OCI-LY3 (cell line): Measurements from ENCODE around the gene DYRK2.
A peak's percentile ranks its signal among the peaks of the same experiment; 100 is the strongest.

ENCODE experiments used
- H2AFZ ChIP-seq: fragments of 200-600, 300-600 bp; shearing (Covaris generic); 2 replicates; pipeline ENCODE4 v1.6.0; 2014; ENCODE audit warnings: antibody characterized with exemption, low read depth, low read length
- H3K27ac ChIP-seq: fragments of 200-600, 300-600 bp; sonication (generic); 2 replicates; pipeline ENCODE4 v1.5.1; 2014; ENCODE audit warnings: mild to moderate bottlenecking, low read length, moderate library complexity, mixed read lengths
- H3K27me3 ChIP-seq: fragments of 200-600, 300-600 bp; sonication (generic); 2 replicates; pipeline ENCODE4 v1.6.1; 2014; ENCODE audit warnings: low read depth, low read length, mixed read lengths
- H3K36me3 ChIP-seq: fragments of 200-600, 300-600 bp; sonication (generic); replicated peaks from 2 replicates; pipeline ENCODE3; 2014; ENCODE audit warnings: low read depth, low read length, mixed read lengths
- H3K4me1 ChIP-seq: fragments of 300-600, 200-600 bp; sonication (generic); 2 replicates; pipeline ENCODE4 v1.6.1; 2014; ENCODE audit warnings: low read length, mixed read lengths
- H3K4me2 ChIP-seq: fragments of 200-600, 300-600 bp; sonication (generic); 2 replicates; pipeline ENCODE4 v1.6.1; 2014; ENCODE audit warnings: low read length, mixed read lengths
- H3K4me3 ChIP-seq: fragments of 300-600, 200-600 bp; sonication (generic); 2 replicates; pipeline ENCODE4 v1.5.1; 2014; ENCODE audit warnings: antibody characterized with exemption, mild to moderate bottlenecking, low read length, moderate library complexity
- H3K79me2 ChIP-seq: fragments of 300-600, 200-600 bp; shearing (Covaris generic); 2 replicates; pipeline ENCODE4 v1.6.1; 2014; ENCODE audit warnings: mild to moderate bottlenecking, low read length, mixed read lengths
- H3K9ac ChIP-seq: fragments of 300-600, 200-600 bp; shearing (Covaris generic); 2 replicates; pipeline ENCODE4 v1.6.0; 2014; ENCODE audit warnings: mild to moderate bottlenecking, low read length, moderate library complexity
- H3K9me3 ChIP-seq: fragments of 200-600, 300-600 bp; shearing (Covaris generic); 2 replicates; pipeline ENCODE4 v1.6.1; 2014; ENCODE audit warnings: low read length, mixed read lengths; ENCODE audit not compliant: insufficient read depth
- H4K20me1 ChIP-seq: fragments of 200-600, 300-600 bp; sonication (generic); 2 replicates; pipeline ENCODE4 v1.6.1; 2016; ENCODE audit warnings: low read length, mixed read lengths; ENCODE audit not compliant: insufficient read depth
- EZH2phosphoT487 ChIP-seq: fragments of 200-600 bp; shearing (Covaris generic); IDR thresholded peaks from 2 replicates; pipeline ENCODE4 v1.6.1; 2018; ENCODE audit warnings: antibody characterized with exemption, mixed run types, low read depth
- TF ChIP-seq, protein P1 (sequence below): fragments of 200-600, 300-600 bp; sonication (generic); IDR thresholded peaks from 2 replicates; pipeline ENCODE4 v1.5.1; 2014; ENCODE audit warnings: antibody characterized with exemption, low read length, low read depth

Gene DYRK2

GRCh38 chr12:67626156-67626555 lies 22.4 kb upstream of the DYRK2 start:
- H3K9me3 ChIP-seq: no peaks in the 10 kb centered on the region
- no peaks in the 10 kb centered on the region for H3K36me3 ChIP-seq
- H3K79me2 ChIP-seq: no peaks in the 10 kb centered on the region
- TF ChIP-seq, protein P1, sequence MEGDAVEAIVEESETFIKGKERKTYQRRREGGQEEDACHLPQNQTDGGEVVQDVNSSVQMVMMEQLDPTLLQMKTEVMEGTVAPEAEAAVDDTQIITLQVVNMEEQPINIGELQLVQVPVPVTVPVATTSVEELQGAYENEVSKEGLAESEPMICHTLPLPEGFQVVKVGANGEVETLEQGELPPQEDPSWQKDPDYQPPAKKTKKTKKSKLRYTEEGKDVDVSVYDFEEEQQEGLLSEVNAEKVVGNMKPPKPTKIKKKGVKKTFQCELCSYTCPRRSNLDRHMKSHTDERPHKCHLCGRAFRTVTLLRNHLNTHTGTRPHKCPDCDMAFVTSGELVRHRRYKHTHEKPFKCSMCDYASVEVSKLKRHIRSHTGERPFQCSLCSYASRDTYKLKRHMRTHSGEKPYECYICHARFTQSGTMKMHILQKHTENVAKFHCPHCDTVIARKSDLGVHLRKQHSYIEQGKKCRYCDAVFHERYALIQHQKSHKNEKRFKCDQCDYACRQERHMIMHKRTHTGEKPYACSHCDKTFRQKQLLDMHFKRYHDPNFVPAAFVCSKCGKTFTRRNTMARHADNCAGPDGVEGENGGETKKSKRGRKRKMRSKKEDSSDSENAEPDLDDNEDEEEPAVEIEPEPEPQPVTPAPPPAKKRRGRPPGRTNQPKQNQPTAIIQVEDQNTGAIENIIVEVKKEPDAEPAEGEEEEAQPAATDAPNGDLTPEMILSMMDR: no peak
- TF ChIP-seq EZH2phosphoT487: no peak
- no peak overlapping the region for H3K4me2 ChIP-seq
- no peaks in the 10 kb centered on the region for H3K27me3 ChIP-seq
- H3K9ac ChIP-seq: no peak overlapping the region
- H2AFZ ChIP-seq: no peak overlapping the region
- no peaks in the 10 kb centered on the region for H4K20me1 ChIP-seq
- H3K4me3 ChIP-seq: no peak overlapping the region
- H3K27ac ChIP-seq: no peak overlapping the region
- H3K4me1 ChIP-seq: peaks cover 9% of the 10 kb centered on the region

DNA sequence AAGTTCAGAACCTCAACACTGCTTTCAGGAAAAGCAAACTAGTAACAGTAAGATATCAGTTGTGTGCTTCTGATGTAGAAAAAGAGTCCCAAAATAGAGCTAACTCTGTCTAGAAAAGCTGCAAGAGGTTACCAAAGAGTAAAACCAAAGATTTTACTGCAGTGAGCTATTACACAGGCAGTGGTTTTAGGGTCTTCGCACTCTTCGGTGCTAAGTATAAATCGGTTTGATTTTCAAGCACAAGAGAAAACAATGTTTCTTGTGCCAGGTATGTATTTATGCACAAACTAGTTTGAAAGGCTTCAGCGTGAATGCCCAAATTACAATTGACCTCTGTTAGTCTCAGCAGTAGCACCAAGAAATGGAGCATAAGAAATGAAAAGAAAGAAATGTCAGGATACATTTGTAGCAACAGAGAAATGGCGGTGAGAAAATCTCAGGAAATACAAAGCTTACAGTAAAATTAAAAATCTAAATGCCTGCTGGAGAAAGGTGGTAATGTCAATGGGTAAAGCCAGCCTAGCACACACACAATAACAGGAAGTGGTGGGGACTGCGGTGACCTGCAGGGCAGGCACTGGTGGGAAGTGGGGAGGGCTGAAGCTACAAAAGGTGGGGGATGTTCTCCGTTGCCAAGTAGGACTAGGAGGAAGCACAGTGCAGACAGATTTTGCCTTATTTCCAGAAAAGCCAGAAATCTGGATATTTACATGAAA lies 18.0 kb upstream of the DYRK2 start:
- Histone ChIP-seq H3K27ac (no peak overlapping the region), H3K4me1 (peaks cover 23% of the 10 kb centered on the region), H3K9ac (no peak overlapping the region), H3K79me2 (no peaks in the 10 kb centered on the region), H3K4me2 (peak overlapping the region; percentile 13), H3K4me3 (no peak overlapping the region), H3K36me3 (no peaks in the 10 kb centered on the region), H3K27me3 (no peaks in the 10 kb centered on the region), H3K9me3 (no peaks in the 10 kb centered on the region), H2AFZ (peak overlapping the region; percentile 72; the same call in 1 of the 2 replicates), H4K20me1 (no peaks in the 10 kb centered on the region)
- TF ChIP-seq, protein P1: no peak
- no peak for TF ChIP-seq EZH2phosphoT487

DNA sequence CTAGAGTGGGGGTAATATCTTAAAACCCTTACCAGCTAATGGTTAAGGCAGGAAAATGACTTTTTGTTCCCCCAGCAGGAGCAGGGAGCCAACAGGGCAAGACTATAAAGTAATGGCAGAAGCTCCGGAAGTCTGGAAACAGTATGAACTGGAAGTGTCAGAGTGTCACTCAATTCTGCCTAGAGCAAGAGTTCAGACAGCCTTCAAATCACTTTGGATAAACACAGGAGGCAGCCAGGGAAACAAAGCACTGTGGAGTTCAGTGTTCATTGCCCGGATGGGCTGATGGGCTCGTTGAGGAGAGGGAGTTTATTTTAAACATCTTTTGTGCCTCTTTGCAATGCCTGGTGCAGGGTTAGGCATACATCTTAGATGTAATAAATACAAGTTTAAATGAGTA lies 16.5 kb upstream of the DYRK2 start:
- Histone ChIP-seq H3K4me2 (no peak overlapping the region), H3K79me2 (no peaks in the 10 kb centered on the region), H3K9me3 (no peaks in the 10 kb centered on the region), H3K9ac (no peak overlapping the region), H3K4me3 (no peak overlapping the region), H3K36me3 (no peaks in the 10 kb centered on the region), H2AFZ (no peak overlapping the region), H3K27ac (no peak overlapping the region), H3K27me3 (no peaks in the 10 kb centered on the region), H4K20me1 (no peaks in the 10 kb centered on the region), H3K4me1 (peaks cover 23% of the 10 kb centered on the region)
- no peak for TF ChIP-seq EZH2phosphoT487
- TF ChIP-seq, protein P1: no peak

- Histone ChIP-seq H4K20me1 (no peaks in the 10 kb centered on the region), H3K36me3 (no peaks in the 10 kb centered on the region), H2AFZ (no peak overlapping the region), H3K27ac (no peak overlapping the region), H3K9ac (no peak overlapping the region), H3K4me3 (no peak overlapping the region), H3K79me2 (no peaks in the 10 kb centered on the region), H3K27me3 (no peaks in the 10 kb centered on the region), H3K9me3 (no peaks in the 10 kb centered on the region), H3K4me1 (peaks cover 23% of the 10 kb centered on the region), H3K4me2 (no peak overlapping the region)
- TF ChIP-seq, protein P1: no peak
- TF ChIP-seq EZH2phosphoT487: no peak
Observed at GRCh38 chr12:67633024-67633610, 15.4 kb upstream of the DYRK2 start.
